DMS 273 (cell line): ENCODE data around the gene TLX3.
A peak's percentile ranks its signal among the peaks of the same experiment; 100 is the strongest.
"Not testable (repeated sequence)": the region's sequence is repeated elsewhere in the genome, so short reads cannot be mapped to it uniquely, and the experiment has no call there.

Source experiments
- DNase-seq: peaks from one replicate; lab custom pipeline; 2025; ENCODE audit not compliant: unreplicated experiment; lab: John Stamatoyannopoulos, UW

TLX3 gene

DNA sequence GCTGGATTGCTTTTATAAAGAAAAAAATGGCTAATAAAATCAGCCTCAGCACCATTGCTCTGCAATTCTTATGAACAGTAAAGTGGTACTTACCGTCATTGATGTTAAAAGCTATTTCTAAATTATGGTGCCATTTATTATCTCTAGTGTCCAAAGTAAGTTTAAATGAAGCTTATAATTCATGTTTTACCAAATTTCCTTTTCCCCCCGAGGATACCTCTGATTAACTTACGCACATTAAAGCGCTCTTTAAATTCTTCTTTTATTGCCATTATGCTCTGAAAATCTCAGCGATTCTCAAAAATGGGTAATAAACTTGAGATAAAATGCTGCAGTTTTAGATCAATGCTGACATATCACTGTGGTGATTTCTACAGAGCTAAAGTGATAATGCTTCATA lies 13.5 kb downstream of the TLX3 start:
- no peak for DNase-seq

DNA sequence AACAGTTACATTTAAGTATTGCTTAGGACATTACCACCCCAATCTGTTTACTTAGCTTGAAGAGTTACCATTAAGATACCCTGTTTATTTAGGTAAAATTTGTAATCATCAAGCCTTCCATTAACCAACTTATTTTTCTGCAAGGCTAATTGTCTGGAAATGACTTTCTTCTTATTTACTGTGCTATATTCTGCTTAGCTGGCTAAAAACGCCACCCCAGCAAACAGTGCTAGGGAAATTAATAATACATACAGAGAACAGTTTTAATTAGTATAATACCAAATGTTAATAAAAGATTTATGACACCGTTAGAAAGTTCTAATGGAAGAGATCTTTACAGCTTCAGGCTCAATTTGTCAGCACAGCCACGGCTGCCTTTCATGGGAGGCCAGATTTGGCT lies 14.0 kb downstream of the TLX3 start:
- no peak for DNase-seq

DNA sequence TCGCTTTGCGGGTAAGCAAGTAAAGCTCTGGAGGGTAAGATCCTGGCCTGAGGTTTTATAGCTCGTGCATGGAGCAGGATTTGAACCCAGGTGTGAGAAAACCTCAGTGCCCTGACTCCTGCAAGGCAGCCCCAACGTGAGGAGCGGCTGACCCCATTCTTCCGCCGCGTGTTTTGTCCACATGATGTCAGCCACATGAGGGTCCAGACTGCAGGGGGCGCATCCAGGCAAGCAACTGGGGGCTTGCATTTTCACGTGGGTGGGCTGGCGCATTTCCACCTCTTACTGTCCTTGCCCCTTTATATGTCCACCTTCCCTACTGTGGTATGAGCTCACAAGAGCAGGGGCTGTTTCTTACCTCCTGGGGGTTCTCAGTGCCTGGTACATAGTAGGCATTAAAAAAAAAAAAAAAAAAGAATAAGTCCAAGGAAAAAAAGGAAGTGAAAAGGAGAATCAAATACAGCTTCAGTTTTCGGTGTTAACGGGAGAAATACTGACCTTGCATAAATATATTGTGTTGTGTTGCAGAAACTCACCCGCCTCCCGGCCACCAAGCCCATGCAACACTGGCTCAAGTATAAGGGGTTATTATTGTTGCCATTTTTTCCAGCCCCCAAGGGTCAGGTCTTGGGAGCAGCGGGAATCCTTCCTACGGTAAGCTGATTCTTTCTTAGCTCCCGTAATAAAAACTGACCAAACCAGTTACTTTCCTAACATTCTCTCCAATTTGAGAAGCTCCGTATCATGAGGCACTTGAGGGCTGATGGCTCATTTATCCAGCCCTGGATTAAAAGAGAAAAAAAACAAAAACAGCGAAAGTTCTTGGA lies 15.0 kb downstream of the TLX3 start:
- DNase-seq, result no peak

DNA sequence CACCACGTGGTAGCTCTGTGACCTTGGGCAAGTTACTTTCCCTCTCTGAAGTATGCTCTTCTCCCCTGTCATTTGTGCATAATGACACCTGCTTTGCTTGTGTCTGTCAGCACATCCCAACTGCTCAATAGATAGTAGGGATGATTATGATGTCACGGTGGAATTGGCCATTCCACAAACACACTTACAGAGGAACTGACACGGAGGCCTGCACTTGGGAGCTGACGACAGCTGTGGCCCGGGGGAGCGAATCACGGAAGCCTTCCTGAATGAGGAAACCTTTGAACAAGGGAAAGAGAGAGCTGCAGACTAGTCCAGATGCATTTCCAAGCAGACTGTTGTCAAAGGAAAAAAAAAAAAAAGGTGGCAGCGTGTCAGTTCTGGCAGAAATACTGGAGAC lies 21.0 kb downstream of the TLX3 start:
- no peak for DNase-seq

DNA sequence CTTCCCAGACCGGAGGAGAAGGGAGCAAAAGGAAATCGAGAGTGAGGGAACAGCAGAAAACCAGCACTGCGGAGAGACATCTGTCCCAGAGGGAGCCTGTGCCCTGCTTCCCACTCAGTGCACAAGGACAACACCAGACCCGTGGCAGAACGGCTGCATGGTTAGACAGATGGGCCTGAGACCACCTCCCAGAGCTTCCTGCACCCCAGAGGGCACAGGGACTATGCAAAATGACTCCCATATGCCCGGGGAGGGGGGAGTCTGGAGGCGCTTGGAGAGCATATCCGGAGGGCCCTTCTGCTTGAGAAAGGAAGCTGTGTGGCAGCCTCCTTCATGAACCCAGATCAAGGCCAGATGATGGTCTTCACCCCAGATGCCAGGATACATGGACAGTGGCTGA lies 26.6 kb downstream of the TLX3 start:
- DNase-seq, result no peak

DNA sequence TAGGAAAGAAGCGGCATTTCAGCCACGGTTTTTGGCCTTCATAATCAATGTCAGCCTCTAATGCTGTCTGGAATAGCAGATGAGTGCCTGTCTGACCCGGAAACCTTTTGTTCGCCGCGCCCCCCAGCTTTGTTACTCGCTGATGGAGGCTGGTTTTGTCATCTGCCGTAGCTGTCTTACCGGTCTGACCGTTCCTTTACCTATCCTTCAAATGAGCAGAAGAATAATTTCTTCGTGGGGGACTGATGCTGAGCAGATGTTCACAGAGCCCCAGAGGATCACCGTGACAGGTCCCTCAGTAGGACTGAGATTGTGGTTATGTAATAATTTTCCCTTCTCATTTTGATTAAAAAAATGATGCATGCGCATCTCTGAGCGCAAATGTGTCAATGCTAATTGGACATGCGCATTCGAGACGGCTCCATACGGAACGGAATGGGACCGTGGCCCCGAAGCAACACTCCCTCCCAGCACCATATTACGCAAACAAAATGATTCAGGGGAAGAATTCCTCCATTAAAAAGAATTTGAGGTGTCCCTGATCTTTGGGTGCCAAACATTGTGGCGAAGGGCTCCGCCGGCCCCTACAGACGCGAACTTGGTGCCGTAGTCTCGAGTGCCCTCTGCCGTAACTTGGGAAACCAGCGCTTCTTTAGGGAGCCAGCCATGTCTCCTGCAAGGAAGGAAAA lies 27.6 kb downstream of the TLX3 start:
- peak; percentile 85 for DNase-seq

DNA sequence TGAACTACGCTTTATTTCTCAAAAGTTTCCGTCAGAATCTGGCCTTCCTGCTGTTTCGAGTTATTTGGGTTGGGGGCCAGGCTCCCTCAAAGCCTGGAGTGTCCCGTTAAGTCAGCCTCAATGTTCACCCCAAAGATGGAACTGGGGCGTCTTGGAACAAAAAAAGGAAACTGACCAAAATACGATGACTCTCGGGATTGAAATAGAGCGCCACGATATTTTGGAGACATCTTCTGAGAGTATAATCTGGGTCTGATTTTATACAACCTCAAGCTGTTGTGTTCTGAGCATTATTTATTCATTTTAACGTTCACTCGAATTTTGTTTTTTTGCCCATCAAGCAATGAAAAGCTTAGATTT lies 28.1 kb downstream of the TLX3 start:
- DNase-seq, result no peak

DNA sequence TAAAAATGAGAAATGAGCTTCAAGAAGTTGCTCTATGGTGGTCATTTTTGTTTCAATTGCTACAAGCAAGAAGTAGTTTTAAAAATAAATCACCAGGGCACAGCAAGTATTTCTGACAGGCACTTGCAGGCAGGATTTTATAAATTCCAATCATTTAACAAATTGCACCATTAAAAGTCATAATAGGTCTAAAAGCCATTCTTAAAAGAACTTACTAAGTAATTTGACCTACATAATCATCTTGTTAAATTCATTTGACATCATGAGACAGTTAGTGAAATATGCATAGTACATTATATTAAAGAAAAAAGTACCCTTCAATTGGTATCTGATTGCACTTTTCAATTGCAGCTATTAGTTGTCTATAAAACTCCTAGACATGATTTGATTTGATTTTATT lies 31.0 kb downstream of the TLX3 start:
- no peak for DNase-seq

DNA sequence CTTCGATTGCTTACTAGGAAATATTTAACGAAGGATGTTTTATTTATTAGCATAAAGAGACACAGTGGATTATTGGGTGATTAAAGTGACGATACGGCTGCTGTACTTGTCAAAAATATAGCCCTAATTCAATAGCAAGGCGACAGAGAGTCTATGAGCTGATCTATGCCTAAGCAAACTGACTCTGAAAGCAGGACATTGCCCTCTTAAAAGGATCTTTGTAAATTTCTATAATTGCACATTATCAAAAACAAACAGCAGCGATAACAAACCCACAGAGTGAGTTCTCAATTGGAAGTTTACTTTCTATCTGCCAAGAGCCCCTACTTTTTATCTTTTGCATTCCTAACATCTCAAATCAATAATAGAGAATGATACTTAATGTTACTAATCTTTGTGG lies 31.4 kb downstream of the TLX3 start:
- DNase-seq, result no peak

DNA sequence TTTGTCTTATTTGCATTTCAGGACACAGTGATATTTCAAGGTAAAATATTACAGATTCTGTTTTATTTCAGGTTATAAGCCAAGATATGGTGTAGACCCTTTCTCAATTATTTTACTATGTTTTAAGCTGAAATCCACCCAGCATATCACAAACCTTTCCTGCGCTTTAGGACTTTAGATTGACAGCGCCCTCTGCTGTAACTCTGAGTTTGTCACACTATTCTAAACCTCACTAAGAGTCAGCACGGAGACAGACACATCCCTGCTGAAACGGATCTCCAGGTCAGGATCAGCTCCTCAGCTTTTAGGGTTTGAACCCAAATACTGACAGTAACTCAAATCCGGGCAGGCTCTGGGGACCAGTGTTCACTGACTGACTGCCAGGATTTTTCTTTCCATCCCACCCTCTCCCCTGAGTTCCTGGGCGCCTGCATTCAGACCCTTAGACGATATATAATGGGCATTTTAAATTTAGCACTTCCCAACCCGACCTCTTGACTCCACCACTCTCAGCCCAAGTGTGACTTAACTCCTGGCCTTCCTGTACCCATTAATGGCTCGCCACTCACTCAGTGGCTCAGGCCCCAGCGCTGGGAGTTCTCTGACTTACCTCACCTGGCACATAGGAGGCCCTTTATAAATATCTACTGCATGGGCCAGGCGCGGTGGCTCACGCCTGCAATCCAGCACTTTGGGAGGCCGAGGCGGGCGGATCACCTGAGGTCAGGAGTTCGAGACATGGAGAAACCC lies 33.5 kb downstream of the TLX3 start:
- DNase-seq, result peak; percentile 87

DNA sequence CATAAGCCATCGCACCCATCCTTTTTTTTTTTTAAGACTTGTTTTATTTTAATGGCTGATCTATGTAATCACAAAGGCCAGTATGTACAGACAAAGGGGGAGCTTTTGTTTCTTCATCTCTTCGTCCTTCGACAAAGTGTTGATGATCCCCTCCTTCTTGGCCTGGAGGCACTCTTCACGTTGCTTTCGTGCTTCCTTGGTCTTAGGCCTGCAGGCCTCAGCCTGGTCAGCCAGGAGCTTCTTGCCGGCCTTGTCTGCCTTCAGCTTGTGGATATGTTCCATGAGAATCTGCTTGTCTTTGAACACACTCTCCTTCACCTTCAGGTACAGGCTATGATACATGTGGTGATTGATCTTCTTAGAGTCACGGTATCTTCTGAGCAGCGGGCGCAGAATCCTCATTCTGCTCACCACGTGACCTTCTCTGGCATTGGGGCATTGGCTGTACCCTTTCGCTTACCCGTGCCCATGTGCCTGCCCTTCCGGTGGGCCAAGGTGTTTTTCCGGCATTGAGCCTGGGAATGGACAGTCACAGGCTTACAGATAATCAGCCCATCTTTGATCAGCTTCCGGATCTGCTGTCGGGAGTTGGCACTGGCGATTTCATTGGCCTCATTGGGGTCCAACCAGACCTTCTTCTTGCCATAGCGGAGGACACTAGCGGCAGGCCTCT lies 36.0 kb downstream of the TLX3 start:
- DNase-seq, result no peak

DNA sequence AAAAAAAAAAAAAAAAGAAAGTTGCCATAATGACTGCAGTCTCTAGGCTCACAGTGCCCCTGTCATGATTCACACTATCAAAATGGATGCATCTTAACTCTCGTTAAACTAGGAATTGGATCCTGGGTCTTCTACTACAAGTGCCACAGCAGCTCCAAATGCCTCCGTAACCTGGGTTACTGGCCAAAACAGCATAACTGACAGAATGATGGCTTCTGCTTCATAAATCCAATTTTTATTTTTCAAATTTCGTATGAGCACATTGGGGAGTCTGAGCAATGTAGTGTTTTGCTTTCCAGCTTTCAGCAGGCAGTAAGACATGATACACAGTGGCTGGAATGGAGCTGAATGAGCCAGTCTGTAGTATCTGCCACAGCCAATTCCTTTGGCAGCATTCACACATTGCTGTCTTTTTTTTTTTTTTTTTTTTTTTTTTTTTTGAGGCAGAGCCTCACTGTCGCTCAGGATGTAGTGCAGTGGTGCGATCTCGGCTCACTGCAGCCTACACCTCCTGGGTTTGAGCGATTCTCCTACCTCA lies 42.6 kb downstream of the TLX3 start:
- DNase-seq, result no peak

DNA sequence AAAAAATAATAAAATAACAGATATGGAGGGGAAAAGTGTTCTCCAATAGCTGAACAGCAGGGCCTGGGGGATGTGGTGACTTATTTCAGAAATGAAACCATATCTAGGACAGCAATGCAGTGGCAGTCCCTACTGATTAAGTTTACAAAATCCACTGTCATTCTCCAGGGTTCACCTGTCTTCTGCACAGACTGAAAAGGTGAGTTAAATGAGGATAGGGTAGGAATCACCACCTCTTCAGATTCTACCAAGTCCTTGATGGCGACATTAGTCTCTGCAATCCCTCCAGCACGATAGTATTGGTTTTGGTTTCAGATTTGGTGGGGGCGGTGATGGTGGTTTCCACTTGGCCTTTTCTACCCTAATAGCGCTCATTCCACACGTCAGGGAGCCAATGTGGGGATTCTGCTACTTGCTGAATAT lies 46.3 kb downstream of the TLX3 start:
- no peak for DNase-seq

DNA sequence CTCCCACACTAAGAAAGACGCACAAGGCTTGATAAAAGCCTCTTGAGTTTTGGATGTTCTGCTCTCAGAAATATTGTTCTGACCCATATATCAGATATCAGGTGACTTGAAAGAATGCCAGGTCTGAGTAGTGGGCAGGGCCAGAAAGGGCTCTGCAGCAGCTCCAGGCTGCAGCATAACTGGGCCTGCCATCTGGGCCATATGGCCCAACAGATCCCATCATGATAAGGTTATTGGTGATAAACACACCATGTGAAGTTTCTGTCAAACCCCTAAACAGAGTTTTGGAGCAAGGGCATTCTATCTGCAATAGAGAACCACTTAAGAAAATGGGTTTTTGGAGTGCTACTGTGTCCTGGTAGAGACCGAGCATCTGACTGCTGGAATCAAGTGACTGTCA lies 48.8 kb downstream of the TLX3 start:
- peak; percentile 63 for DNase-seq

DNA sequence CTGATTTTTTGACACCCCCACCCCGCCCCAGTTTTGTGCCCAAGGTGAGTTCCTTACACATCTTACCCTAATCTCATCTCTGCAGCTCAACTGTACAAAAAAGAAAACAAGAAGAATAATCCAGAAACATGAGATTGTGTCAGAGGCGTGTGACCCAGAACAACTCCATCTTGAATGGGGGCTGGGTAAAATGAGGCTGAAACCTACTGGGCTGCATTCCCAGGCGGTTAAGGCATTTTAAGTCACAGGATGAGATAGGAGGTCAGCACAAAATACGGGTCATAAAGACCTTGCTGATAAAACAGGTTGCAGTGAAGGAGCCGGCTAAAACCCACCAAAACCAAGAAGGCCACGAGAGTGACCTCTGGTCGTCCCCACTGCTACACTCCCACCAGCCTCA lies 52.1 kb downstream of the TLX3 start:
- DNase-seq, result not testable (repeated sequence)
